ENCODE results near the gene SELENOO. TPM values are rescaled to one million over a fixed set of nuclear protein-coding genes. Genes with fewer than 3 reads are reported as not detected.

The SELENOO gene
- total RNA-seq, 1 experiment from 2014 or later, result 19.0 TPM

DNA sequence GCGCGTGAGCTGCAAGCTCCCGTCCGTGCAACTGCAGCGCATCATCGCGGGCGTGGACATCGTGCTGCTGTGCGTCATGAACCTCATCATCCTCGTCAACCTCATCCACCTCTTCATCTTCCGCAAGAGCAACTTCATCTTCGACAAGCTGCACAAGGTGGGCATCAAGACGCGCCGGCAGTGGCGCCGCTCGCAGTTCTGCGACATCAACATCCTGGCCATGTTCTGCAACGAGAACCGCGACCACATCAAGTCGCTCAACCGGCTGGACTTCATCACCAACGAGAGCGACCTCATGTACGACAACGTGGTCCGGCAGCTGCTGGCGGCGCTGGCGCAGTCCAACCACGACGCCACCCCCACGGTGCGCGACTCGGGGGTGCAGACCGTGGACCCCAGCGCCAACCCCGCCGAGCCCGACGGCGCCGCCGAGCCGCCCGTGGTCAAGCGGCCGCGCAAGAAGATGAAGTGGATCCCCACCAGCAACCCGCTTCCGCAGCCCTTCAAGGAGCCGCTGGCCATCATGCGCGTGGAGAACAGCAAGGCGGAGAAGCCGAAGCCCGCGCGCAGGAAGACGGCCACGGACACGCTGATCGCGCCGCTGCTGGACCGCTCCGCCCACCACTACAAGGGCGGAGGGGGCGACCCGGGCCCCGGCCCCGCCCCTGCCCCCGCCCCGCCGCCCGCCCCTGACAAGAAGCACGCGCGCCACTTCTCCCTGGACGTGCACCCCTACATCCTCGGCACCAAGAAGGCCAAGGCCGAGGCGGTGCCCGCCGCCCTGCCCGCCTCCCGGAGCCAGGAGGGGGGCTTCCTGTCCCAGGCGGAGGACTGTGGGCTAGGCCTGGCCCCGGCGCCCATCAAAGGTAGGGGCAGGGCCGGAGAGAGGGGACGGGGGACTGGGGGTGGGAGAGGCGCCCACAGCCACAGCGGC is 23.0 kb upstream of the SELENOO start:
- H3K4me2 ChIP-seq (ENCODE audit: insufficient read depth, insufficient read length, low read length), result no peak overlapping the region

More for the DNA sequence above, 23.0 kb upstream of the SELENOO start:
- Mint-ChIP-seq H3K27me3 (ENCODE audit: low read depth) (no peaks in the 10 kb centered on the region), H3K9me3 (no peaks in the 10 kb centered on the region; a peak in 2 of 5 replicates), H3K4me1 (no peaks in the 10 kb centered on the region), H3K27ac (no peak overlapping the region), H3K36me3 (ENCODE audit: insufficient read depth in 1 of 3, low read depth in 3 of 3) (peaks cover 0 to 14% (median 4%) of the 10 kb centered on the region in 3 experiments; a peak in 5 of 7 replicates), H3K4me3 (no peak overlapping the region)
- H2BK15ac ChIP-seq (ENCODE audit: low read depth, low read length), result no peak overlapping the region
- no peaks in the 10 kb centered on the region for H3K9me3 ChIP-seq (ENCODE audit: control insufficient read depth, low read depth, low read length)
- H3K4ac ChIP-seq (ENCODE audit: low read depth, low read length), result no peak overlapping the region
- H3K14ac ChIP-seq (ENCODE audit: insufficient read depth, low read length), result no peak overlapping the region
- no peak overlapping the region for H3K18ac ChIP-seq (ENCODE audit: insufficient read length, low read depth, low read length)
- no peak overlapping the region for H4K5ac ChIP-seq (ENCODE audit: insufficient read length, low read depth, low read length)
- H3K56ac ChIP-seq (ENCODE audit: insufficient read length, low read depth, low read length), result no peak overlapping the region
- WGBS (ENCODE audit: extremely low coverage, insufficient read length, low lambda C conversion rate), result no CpG with 5 or more reads among the region's 98 CpGs
- no peaks in the 10 kb centered on the region for H3K4me1 ChIP-seq (ENCODE audit: insufficient read depth, low read length)
- no peak overlapping the region for H3K23ac ChIP-seq (ENCODE audit: insufficient read length, low read depth, low read length)
- no peaks in the 10 kb centered on the region for H3K79me2 ChIP-seq (ENCODE audit: insufficient read depth, low read length)
- no peak overlapping the region for H2BK20ac ChIP-seq (ENCODE audit: low read depth, low read length, poor library complexity, severe bottlenecking)
- no peak overlapping the region for H2BK12ac ChIP-seq (ENCODE audit: insufficient read length, low read depth, low read length)
- no peak overlapping the region for H4K8ac ChIP-seq (replicated peaks; ENCODE audit: insufficient read length, low read depth, low read length)
- no peaks in the 10 kb centered on the region for H3K23me2 ChIP-seq (ENCODE audit: insufficient read length, low read depth, low read length, poor library complexity, severe bottlenecking)
- no peaks in the 10 kb centered on the region; the same call in 1 of the 2 replicates for H3K27me3 ChIP-seq (ENCODE audit: insufficient read depth, low read length)
- H2AK5ac ChIP-seq (ENCODE audit: insufficient read length, low read length), result no peak overlapping the region
- no peaks in the 10 kb centered on the region for H3K79me1 ChIP-seq (ENCODE audit: insufficient read depth, low read depth, low read length, poor library complexity, severe bottlenecking)
- no peak overlapping the region for H3K9ac ChIP-seq (ENCODE audit: extremely low read depth, insufficient read length, low read length)
- H2BK120ac ChIP-seq (ENCODE audit: low read depth, low read length, poor library complexity, severe bottlenecking), result no peak overlapping the region
- DNase-seq, result peak; percentile 56
- no peak overlapping the region for H2AFZ ChIP-seq (ENCODE audit: low read length)
- no peak overlapping the region for H2BK5ac ChIP-seq (ENCODE audit: insufficient read length, low read length)
- no peaks in the 10 kb centered on the region for H4K20me1 ChIP-seq (ENCODE audit: control insufficient read depth, insufficient read depth, insufficient read length)
- no peak overlapping the region for H4K91ac ChIP-seq (ENCODE audit: insufficient read length, low read depth, low read length)
- no peak for TF ChIP-seq CTCF (conservative IDR thresholded peaks at IDR 0.05)
- H3T11ph ChIP-seq (ENCODE audit: low read length), result no peak overlapping the region
- no peak overlapping the region for H3K27ac ChIP-seq (ENCODE audit: insufficient read length, low read depth, low read length)

Data from H9 (cell line).